HG03108 (cell line): ENCODE measurements around the gene ZNF296.

ENCODE experiments used
- ATAC-seq: cut with Tn5 transposase; IDR thresholded peaks from one replicate; pipeline ENCODE4 v1.9.1; 2021; ENCODE audit warnings: moderate library complexity; ENCODE audit not compliant: unreplicated experiment

The ZNF296 gene

DNA sequence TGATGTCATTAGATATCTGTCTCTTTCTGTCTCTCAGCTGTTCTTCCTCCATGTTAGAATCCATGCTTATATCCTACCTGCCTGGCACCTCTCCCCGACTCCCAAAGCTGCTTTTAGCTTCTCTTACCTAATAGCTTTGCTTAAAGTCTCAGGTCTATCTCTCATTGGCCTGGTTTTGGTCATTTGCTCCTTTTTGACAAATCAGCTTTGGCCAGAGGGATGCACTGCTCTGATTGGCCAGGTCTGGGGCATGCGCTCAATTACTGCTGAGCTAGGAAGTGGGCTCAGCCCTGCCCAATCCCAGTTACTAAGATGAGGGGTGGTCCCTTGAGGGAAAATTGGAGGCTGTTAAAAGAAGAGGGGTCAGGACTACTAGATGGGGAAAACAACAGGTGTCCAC, 48.9 kb downstream of the ZNF296 start:
- ATAC-seq = no peak

DNA sequence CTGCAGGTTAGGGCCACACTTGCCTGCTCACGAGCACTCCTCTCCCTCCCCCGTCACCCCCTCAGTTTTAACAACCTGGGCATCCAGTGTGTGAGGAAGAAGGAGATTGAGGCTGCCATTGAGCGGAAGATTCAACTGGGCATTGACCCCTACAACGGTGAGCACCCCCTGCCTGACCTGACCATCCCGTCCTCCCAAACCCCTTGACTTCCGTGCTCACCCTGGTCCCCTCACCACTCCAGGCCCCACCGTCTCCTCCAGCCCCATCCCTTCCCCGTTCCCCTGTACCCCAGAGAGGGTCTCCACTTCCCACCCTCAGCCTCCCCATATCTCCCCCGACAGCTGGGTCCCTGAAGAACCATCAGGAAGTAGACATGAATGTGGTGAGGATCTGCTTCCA, 51.0 kb downstream of the ZNF296 start:
- ATAC-seq = no peak

DNA sequence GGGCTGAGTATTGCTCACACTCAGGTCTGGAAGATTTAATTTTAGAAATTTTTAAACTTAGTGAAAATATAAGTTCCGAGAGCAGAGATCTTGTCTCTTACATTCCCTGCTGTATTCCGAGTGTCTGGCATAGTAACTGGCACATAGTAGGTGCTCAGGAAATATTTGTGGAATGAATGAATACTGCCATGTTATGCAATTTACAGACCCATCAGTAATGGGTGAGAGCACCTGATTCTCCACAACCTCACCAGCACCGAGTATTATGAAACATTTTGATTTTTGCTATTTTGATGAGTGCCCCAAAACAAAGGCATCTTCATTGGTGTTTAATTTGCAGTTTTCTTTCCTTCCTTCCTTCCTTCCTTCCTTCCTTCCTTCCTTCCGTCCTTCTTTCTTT, 53.2 kb downstream of the ZNF296 start:
- ATAC-seq = no peak

DNA sequence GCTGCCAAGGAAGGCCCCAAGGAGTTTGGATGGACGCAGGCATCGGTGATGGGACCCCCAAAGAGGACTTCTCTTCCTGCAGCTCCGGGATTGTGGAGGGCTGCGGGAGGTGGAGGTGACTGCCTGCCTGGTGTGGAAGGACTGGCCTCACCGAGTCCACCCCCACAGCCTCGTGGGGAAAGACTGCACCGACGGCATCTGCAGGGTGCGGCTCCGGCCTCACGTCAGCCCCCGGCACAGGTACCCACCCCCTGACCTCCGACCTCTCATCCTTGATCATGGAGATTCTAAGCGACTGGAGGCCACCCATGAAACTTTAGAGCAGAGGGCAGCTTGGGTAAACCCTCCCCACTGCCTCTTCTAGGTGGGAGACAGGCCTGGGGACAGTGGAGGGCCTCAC, 54.3 kb downstream of the ZNF296 start:
- no peak for ATAC-seq
